Transverse colon (tissue), 4 donors: ENCODE data around the gene TNS3.

Source experiments
- CTCF ChIP-seq, 5 experiments: fragments of 200-600 bp in 3 of 5; fragments of 450-650 bp in 2 of 5; sonication (generic) in 3 of 5; IDR thresholded peaks; 1 replicate in 2 of 5; 2 replicates in 3 of 5; pipeline ENCODE4 v1.5.1; 2016 to 2017; ENCODE audit warnings: antibody characterized with exemption in 5 of 5, inconsistent platforms in 3 of 5, mild to moderate bottlenecking in 2 of 5, moderate library complexity in 1 of 5
- POLR2A ChIP-seq: fragments of 450-650 bp; IDR thresholded peaks from one replicate; pipeline ENCODE4 v1.6.1; 2016; ENCODE audit warnings: antibody characterized with exemption, mild to moderate bottlenecking, moderate library complexity
- POLR2AphosphoS5 ChIP-seq, 3 donors: sonication (generic); formaldehyde crosslinking; IDR thresholded peaks; one replicate each; pipeline ENCODE4 v1.6.1; 2016; ENCODE audit warnings: antibody characterized with exemption in 3 of 3

GRCh38 chr7:47591655-47592572 is 10.0 kb upstream of the TNS3 start:
- TF ChIP-seq CTCF (IDR thresholded peaks at IDR 0.05) (no peak), POLR2A (no peak), POLR2AphosphoS5 (IDR thresholded peaks at IDR 0.05) (no peak)
